NCI-H2196 treated with DMSO at 0.1 percent for 48 hours (cell line): ENCODE measurements around the gene BCL6B.

Source experiments
- DNase-seq: peaks from one replicate; lab custom pipeline; 2025; ENCODE audit not compliant: unreplicated experiment; lab: John Stamatoyannopoulos, UW

The BCL6B gene

DNA sequence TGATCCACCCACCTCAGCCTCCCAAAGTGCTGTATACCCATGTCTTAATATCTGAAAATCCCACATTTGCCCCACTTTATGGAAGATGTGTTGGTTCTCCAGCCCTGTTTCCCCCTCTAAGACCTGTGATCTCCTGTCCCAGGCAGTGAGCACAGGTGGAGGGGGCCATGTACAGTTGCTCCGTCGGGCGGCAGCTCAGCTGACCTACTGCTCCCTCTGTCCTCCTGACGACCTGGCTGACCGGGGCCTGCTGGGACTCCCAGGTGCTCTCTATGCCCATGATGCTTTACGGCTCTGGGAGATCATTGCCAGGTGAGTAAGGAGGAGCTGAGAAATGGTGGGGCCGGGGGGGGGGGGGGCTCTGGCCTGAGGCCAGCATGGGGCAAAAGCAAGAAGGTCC, 17.1 kb upstream of the BCL6B start:
- DNase-seq = no peak

DNA sequence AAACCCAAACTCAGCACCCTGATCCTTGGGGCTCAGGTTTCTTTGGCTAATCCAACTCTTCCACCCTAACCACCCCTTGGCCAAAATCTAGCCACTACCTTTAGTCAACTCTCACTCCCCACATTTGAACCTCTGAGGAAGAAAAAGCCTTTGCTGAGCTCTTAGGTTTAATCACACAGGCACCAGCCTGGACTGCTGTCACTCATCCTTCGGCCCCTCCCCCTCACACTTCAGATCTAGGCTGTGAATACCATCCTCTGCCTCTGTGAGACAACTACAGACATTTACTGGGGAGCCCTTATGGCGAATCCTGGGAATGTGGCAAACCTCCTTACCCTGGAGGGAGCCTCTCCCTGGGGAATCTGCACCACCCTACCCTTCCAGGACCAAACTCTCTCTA, 15.7 kb upstream of the BCL6B start:
- no peak for DNase-seq

DNA sequence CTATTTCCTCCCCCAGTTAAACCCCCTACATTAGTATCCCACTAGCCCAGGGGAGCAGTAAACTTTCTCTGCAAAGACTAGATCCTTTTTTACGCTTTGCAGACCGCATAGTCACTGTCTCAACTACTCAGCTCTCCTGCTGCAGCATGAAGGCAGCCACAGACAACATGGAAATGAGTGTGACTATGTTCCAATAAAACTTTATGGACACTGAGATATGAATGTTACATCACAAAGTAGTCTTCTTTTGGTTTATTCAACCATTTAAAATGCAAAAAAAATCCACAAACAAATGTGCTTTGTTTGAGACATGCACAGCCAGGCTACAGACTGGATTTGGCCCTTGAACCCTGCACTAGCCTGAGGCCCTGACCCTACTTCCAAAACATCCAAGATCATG, 12.3 kb upstream of the BCL6B start:
- no peak for DNase-seq

DNA sequence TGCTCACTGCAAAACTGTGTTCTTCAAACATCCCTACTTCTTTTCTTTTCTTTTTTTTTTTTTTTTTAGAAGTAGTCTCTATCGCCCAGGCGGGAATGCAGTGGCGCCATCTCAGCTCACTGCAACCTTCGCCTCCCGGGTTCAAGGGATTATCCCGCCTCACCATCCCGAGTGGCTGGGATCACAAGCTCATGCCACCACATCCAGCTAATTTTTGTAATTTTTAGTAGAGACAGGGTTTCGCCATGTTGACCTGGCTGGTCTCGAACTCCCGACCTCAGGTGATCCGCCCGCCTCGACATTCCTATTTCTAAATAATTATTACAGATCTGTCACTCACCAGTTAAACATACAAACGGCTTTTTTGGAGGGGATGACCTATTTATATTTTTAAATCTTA, 11.4 kb upstream of the BCL6B start:
- no peak for DNase-seq

DNA sequence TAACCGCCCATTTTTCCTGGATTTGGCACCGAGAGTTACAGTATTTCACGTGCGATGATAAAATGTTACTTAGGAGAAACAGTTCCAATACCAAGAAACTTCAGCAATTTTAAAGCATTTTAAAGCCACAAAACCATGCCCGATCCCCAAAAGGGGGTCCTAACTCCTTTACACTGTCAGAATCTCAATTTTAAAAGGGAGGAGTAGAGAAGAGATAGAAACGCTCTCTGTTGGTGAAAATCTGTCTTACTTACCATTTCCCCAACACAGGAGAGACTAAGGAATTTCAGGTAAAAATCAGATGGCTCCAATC, 11.0 kb upstream of the BCL6B start:
- DNase-seq = no peak

DNA sequence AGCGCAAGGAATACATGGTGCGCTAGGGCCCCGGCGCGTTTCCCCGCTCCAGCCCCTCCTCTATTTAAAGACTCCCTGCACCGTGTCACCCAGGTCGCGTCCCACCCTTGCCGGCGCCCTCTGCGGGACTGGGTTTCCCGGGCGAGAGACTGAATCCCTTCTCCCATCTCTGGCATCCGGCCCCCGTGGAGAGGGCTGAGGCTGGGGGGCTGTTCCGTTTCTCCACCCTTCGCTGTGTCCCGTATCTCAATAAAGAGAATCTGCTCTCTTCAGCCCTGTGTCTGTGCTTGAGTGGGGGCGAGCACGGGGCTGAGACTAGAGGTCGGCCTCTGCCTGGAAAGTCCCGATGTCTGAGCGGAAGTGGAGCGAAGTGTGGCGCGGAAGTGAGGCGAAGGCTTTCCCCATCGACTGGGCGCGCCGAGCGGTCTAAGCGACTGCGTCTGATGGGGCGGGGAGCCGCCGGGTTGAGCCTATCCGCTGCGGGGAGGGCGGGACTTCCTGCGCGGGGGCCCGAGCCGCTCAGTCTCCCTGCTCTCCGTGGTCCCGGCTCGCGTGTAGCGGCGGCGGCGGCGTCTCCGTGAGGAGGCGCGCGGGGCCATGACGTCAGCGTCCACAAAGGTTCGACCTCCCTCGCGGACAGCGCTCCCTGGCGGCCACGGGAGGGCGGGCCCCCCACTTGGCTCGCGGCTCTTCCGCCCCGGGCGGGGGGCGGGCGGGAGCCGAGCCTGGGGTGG, 8.4 kb upstream of the BCL6B start:
- peak; percentile 85 for DNase-seq

DNA sequence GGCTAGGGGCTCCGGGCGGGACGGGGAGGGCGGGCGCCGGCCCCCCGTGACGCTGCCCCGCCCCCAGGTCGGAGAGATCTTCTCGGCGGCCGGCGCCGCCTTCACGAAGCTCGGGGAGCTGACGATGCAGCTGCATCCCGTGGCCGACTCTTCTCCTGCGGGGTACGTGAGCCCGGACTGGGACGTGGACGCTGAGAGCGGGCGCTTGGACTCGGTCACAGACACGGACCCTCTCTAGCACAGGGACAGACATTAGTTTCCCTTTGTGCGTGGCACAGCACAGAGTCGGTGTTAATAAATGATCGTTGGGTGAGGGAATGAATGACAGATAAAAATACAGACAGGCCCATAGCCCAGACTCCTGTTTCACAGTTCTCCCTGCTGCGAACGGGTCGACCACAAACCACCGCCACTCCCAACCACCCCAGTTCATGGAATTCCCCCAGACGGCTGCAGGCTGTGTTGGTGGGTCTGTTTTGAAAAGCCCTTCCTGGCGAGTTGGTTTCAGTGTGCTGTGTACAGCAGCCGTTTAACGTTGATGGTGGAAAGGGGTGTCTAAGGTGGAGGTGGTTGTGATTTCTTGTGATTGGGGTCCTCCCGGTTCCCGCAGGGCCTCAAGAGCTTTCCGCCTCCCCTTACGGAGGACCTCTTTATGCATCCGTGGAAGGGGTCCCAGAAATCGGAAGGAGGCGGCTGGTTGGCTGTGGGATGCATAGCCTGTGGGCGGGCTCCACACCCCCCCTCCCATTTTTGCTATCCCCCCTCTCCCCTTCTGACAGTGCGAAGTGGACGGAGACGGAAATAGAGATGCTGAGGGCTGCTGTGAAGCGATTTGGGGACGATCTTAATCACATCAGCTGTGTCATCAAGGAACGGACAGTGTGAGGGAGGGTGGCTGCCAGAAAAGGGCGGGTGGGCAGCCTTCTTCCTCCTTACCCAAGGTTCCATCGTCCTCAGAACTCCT, 7.6 kb upstream of the BCL6B start:
- no peak for DNase-seq

DNA sequence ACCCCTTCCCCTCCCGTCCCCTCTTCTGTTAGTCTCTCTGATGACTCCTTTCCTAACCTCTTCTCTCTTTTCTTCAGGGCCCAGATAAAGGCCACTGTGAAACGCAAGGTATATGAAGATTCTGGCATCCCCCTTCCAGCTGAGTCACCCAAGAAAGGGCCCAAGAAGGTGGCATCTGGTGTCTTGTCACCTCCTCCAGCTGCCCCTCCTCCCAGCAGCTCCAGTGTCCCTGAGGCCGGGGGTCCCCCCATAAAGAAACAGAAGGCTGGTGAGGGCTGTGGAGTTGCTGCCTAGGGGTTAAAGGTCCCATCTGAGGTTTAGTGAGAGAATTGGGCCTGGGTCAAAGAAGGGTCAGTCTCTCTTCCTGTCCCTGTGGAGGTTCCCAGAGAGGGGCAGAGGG, 6.4 kb upstream of the BCL6B start:
- no peak for DNase-seq

DNA sequence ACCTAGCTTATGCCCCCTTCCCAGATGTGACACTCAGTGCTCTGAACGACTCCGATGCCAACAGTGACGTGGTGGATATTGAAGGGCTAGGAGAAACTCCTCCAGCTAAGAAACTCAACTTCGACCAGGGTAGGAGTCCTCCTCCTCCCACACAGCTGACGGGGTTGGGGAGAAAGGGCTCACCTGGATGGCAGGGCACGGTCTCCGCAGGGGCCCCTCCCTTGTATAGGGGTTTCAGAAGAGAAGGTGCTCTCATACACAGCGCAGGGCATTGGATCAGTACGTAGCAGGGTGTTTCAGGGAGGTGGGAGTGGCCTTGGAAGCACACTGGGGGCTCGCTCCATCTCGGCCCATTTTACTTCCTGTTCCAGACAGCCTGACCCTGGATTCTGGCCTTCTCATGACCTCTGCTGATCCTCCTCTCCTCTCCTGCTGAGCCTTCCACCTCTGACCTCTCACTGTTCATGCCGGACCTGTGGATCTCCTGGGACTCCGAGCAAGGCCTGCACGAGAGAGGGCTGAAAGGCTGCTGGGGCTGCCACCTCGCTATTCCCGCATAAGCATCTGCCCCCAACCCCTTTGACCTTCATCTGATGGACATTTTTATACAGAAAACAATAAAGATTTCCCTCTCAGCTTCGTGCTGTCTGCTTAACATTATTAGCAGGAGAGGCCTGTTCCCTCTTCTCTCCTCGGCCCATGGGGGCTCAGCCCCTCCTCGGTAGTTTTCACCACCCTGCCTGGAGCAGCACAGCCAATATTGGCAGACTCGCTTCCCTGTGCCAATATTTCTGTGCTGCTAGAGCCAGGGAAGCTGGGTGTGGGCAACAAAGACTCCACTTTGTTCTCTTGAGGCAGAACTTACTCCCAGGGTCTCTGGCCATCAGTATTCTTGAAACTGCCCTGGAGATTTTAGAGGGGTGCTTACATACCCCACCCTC, 5.7 kb upstream of the BCL6B start:
- DNase-seq = no peak

DNA sequence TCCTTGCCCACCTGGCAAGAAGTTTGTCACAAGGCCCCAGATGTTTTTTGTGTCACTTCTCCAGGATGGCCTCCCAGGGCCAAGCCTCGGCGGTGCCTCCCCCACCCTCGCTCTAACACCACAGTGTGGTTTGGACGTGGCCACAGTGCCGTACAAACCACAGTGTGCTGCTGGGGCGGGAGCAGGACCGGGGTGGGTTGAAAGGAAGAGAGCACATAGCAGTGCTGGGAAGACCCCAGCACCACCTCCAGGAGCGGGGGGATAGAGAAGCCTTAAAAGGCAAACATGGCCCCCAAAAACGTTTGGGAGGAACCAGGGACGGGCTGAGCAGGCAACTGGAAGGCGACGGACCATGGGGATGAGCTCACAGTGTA, 5.0 kb upstream of the BCL6B start:
- DNase-seq = no peak

DNA sequence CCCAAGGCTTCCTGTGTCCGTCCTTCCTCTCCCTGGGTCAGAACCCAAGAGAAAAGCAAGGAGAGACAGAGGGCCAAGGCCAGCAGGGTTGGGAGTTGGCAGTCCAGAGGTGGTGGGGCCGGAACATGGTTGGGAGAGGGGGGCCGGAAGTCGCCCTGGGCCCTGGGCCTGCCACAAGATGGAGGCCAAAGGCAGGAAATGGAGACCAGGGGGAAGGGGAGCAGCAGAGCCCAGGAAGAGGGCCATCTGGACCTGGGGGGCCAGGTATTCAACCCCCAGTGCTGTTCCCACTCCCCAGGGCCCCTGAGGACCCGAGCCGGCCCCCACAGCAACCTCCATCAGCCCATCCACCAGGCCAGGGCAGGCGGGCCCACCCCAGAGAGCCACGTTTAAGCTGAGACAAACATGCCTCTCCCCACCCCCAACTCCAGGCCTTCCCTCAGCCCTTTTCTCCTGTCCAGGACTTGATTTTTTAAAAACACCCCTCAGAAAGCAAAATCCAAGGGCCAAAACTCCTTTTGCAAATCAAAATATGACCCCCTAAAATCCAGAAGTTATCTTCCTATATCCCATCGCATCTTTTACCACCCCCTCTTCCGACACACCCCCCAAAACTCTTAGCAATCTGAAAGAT, 4.4 kb upstream of the BCL6B start:
- peak; percentile 19 for DNase-seq

DNA sequence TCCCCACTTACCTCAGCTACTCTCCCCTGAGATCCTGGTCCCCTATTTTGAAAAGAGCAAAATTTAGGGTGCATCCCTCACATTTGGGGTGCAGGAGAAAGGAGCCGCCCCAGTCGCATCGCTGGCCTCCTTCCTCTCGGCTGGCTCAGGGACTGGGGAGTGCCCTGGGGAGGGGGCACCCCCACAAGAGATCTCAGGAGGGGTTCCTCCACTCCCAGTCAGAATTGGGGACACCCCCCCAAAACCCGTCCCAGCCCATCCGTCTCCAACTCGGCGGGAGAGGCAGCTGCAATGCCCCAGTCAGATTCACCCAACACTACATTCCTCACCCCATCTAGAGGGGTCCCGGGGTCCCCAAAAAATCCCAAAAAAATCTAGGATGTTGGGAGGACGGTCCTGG, 3.5 kb upstream of the BCL6B start:
- DNase-seq = no peak

DNA sequence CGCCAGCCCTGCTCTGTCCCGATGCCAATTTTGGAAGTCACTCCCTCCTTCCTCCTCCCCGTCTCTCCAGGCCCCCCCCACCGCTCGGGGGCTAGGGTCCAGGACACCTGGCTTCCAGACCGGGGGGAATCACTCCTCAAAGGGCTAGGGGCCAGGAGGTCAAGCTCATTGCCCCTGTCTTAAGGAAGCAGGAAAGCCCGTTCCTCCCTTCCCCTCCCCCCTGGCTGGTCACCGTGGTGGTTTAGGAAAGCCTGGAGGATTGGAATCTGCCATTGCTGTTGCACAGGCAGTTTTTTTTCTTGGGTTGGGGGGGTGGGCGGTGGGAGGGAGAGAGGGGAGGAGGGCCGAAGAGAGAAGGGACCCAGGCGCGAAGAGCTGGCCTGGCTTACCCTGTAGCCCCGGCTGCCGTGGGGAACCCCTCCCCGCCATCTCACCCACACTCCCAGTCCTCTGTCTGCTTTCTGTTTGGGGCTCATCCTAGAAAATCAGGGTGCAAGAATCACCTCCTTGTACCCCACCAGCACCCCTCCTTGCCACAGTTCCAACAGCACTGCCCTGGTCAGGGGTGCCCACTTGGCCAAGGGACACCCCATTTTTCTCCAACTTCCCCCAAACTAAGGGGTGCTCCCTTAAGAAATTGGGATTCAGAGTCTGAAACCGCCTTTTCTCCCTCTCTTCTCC, 2.9 kb upstream of the BCL6B start:
- DNase-seq = peak; percentile 23

DNA sequence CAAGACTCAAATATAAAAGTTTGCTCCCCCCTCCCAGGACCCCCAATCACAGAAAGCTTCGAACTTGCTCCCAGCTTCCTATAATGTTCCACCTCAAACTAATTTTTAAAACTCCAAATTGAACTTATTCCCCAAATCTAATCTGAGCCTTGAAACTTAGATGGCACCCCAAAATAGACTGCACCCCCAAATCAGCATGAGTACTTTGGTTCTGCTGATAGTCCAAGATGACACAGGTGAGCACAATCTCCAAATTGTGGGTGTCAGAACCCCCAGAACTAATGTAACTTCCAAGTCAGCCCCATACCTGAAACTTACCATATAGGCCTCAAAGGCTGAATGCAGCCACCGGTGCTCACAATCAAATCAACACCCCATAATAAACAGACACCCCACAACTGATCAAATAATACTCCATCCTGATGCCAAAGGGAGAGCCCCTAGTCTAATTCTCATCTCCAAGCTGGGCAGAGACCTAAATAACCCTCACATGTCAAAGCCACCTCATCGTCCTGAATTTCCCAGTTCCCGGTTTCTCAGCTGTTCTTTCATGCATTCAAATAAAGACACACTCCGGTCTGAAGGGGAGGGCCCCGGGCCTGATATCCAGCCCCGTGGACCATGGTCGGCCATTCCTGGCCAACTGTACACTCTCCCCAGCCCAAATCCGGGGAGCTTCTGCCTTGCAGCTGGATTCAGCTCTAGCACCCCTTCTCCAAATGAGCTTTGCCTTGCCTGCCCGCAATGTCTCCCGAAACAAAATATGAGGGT, 1.8 kb upstream of the BCL6B start:
- DNase-seq = no peak

DNA sequence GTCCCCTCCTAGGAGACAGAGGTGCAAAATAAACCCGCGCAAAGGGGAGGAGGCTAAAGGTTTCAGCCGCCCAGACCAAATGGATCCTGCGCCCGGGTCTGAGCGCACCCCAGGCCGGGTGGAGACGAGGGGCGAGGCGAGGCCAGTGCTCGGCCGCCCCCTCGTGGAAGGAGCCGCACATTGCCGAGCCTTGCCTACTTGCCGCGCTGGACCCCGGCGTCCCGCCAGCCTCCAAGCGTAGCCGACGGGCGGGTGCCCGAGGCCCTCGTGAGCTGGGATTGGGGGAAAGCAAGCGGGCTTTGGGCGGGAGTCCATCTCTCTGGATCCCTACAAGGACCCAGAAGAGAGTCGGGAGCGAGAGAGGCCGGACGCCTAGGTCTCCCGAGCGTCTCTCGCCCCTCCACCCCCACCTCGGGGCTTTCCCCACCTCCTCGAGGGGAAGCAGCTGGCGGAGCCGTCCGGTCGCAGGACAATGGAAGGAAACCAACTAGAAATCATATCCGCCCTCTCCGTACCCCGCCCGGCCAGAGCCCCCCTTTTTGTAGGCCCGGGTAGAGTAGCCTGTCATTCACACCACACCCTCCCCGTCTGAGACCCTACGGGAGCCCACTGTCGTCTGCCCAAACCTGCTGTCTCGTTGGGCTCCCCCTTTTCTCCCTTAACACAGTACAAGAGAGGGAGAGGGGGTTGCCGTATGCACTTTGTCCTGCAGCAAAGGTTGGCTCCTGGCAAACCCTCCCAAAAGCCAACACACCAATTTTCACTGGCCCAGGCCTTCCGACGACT, 664 bp upstream of the BCL6B start:
- peak; percentile 42 for DNase-seq

DNA sequence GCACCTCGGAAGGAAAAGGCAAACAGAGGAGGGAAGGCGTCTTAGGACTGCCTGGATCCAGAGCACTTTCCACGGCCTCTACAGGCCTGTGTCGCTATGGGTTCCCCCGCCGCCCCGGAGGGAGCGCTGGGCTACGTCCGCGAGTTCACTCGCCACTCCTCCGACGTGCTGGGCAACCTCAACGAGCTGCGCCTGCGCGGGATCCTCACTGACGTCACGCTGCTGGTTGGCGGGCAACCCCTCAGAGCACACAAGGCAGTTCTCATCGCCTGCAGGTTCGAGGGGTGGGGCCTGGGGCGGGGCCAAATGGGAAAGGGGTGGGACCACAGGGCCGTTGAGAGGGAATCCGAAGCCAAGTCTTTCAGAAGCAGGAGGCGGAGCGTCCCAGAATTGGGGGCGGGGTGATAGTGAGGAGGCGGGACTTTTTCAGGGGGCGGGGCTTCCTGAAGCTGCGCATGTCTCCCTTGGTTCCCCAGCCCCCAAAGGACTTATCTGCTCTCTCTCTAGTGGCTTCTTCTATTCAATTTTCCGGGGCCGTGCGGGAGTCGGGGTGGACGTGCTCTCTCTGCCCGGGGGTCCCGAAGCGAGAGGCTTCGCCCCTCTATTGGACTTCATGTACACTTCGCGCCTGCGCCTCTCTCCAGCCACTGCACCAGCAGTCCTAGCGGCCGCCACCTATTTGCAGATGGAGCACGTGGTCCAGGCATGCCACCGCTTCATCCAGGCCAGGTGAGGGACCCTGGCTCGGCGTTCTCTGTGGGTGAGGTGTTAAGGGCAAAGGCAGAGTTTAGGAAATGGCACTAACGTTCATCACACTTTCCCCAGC, 939 bp downstream of the BCL6B start:
- DNase-seq = no peak

DNA sequence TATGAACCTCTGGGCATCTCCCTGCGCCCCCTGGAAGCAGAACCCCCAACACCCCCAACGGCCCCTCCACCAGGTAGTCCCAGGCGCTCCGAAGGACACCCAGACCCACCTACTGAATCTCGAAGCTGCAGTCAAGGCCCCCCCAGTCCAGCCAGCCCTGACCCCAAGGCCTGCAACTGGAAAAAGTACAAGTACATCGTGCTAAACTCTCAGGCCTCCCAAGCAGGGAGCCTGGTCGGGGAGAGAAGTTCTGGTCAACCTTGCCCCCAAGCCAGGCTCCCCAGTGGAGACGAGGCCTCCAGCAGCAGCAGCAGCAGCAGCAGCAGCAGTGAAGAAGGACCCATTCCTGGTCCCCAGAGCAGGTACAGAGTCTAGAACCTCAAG, 1.5 kb downstream of the BCL6B start:
- no peak for DNase-seq

DNA sequence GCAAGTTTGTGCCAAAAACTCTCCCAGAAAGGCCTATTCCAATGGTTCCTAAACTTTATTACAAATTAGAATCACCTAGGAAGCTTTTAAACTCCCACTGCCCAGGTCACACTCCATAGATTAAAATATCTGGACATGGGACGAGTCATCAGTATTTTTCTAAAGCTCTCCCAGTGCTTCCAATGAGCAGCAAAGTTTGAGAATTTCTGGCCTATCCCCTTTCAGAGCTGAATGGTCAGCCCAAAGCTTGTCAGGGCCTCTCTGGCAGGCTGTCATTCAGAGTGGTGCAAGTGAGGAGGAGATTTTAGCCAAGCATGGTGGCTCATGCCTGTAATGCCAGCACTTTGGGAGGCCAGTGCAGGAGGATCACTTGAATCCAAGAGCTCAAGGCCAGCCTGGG, 2.4 kb downstream of the BCL6B start:
- no peak for DNase-seq
